ENCODE results near the gene GRIN3A.

GRCh38 chr9:101650142-101650541 lies 88.3 kb downstream of the GRIN3A start:
- TF ChIP-seq, protein P1, sequence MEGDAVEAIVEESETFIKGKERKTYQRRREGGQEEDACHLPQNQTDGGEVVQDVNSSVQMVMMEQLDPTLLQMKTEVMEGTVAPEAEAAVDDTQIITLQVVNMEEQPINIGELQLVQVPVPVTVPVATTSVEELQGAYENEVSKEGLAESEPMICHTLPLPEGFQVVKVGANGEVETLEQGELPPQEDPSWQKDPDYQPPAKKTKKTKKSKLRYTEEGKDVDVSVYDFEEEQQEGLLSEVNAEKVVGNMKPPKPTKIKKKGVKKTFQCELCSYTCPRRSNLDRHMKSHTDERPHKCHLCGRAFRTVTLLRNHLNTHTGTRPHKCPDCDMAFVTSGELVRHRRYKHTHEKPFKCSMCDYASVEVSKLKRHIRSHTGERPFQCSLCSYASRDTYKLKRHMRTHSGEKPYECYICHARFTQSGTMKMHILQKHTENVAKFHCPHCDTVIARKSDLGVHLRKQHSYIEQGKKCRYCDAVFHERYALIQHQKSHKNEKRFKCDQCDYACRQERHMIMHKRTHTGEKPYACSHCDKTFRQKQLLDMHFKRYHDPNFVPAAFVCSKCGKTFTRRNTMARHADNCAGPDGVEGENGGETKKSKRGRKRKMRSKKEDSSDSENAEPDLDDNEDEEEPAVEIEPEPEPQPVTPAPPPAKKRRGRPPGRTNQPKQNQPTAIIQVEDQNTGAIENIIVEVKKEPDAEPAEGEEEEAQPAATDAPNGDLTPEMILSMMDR (IDR thresholded peaks at IDR 0.05; ENCODE audit: low read depth, low read length, poor library complexity, severe bottlenecking) = no peak
- TF ChIP-seq EZH2phosphoT487 (IDR thresholded peaks at IDR 0.05; ENCODE audit: borderline replicate concordance, low read length) = no peak
